WI38 (cell line): Measurements from ENCODE around the gene EIF4A3.
"Not testable (repeated sequence)": the region's sequence is repeated elsewhere in the genome, so short reads cannot be mapped to it uniquely, and the experiment has no call there.

Experiments
- H3K4me3 ChIP-seq: 2 replicates; pipeline ENCODE4 v1.5.1; 2011; ENCODE audit warnings: low read depth, mild to moderate bottlenecking, control low read depth, low read length
- TF ChIP-seq, protein P1 (sequence below): IDR thresholded peaks from 2 replicates; pipeline ENCODE4 v1.5.1; 2012; ENCODE audit warnings: low read depth, mild to moderate bottlenecking, control low read depth, low read length

The EIF4A3 gene

DNA sequence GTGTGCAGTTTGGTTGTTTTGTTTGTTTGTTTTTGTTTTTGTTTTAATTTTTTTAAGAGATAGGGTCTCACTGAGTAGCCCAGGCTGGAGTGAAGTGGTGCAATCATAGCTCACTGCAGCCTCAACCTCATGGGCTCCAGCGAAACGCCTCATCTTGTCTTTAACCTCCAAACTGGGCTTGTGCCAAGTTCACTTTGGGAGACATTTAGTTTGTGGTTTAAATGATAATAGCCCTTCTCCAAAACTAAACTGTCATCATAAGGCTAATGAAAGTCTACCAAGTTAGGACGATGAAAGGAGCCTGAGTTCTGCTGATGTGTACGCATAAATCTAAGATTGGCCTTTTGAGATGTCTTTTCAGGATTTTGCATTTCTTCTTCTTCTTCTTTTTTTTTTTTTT lies 16.4 kb upstream of the EIF4A3 start:
- TF ChIP-seq, protein P1, sequence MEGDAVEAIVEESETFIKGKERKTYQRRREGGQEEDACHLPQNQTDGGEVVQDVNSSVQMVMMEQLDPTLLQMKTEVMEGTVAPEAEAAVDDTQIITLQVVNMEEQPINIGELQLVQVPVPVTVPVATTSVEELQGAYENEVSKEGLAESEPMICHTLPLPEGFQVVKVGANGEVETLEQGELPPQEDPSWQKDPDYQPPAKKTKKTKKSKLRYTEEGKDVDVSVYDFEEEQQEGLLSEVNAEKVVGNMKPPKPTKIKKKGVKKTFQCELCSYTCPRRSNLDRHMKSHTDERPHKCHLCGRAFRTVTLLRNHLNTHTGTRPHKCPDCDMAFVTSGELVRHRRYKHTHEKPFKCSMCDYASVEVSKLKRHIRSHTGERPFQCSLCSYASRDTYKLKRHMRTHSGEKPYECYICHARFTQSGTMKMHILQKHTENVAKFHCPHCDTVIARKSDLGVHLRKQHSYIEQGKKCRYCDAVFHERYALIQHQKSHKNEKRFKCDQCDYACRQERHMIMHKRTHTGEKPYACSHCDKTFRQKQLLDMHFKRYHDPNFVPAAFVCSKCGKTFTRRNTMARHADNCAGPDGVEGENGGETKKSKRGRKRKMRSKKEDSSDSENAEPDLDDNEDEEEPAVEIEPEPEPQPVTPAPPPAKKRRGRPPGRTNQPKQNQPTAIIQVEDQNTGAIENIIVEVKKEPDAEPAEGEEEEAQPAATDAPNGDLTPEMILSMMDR = no peak
- H3K4me3 ChIP-seq = no peak overlapping the region

DNA sequence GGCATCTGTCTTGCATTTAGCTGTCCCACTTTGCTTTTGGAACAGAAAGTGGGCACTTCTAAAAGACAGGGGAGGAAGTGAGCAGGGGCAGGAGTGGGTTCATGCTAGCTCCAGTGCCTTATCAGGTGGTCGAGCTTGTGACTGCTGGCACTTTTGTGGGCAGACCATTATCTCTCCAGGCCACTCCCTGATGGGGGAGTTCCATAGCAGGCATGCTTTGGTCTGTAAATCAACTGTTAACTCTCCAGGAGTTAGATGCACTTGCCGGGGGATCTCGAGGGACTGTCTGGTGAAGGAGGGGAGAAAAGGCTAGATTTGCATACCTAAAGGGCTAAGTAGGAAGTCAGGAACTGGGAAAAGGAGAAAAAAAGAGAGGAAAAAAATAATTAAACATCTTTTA lies 13.6 kb upstream of the EIF4A3 start:
- H3K4me3 ChIP-seq = no peak overlapping the region
- TF ChIP-seq, protein P1 = no peak

DNA sequence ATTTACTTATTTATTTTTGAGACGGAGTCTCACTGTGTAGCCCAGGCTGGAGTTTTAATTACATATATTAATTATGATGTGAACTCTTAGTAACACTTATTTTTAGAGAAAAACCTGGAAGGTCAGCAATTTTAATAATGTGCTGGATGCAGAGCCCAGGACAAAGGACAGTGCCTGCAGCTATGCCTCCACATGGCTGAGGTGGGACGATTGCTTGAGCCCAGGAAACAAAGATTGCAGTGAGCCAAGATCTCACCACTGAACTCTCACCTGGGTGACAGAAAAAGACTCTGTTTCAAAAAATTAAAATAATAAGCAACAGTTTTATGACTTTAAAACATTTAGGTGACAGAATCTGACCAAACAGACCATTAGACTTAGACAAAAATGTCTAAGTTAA lies 11.9 kb upstream of the EIF4A3 start:
- H3K4me3 ChIP-seq = no peak overlapping the region
- TF ChIP-seq, protein P1 = no peak

DNA sequence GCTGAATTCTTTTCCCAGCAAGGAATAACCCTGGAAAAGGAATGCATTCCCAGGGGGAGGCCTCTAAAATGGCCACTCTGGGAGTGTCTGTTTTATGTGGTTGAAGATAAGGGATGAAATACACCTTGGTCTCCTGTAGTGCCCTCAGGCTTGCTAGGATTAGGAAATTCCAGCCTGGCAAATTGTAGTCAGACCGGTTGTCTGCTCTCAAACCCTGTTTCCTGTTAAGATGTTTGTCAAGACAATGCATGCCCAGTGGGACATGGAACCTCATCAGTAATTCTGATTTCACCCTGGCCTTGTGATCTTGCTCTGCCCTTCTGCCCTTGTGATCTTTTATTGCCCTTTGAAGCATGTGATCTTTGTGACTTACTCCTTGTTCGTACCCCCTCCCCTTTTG lies 8.7 kb upstream of the EIF4A3 start:
- not testable (repeated sequence) for H3K4me3 ChIP-seq

DNA sequence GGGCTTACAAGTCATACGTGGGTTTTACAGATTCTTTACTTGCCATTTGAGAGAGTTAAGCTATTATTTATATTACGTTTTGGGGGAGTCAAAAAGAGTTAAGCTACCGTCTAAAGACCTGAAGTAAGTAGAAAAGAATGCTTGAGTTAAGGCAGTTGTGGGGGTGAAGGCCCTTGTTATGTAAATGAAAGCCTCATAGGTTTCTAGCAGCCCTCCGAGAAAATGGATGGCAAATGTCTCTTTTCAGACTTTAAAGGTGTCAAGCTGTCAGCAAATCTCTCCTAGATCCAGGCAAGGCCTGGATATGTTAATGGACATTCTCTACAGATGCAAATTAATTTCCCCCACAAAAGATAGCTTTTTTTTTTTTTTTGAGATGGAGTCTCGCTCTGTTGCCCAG lies 7.2 kb upstream of the EIF4A3 start:
- H3K4me3 ChIP-seq = no peak overlapping the region
- TF ChIP-seq, protein P1 = no peak

DNA sequence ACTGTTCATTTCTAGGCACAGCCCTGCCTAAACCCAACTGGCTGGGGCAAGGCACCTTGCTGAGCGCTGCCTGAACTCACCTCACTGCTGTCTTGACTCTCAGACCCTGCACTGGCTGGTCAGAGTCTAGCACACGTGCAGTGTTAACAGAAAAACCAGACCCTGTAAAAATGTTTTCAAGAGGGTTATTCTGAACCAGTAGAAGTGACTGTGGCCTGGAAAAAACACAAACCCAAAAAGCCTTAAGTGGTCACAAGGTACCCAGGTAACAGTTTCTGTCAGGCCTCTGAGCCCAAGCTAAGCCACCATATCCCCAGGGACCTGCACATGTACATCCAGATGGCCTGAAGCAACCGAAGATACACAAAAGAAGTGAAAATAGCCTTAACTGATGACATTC lies 6.1 kb upstream of the EIF4A3 start:
- H3K4me3 ChIP-seq = no peak overlapping the region
- TF ChIP-seq, protein P1 = no peak

DNA sequence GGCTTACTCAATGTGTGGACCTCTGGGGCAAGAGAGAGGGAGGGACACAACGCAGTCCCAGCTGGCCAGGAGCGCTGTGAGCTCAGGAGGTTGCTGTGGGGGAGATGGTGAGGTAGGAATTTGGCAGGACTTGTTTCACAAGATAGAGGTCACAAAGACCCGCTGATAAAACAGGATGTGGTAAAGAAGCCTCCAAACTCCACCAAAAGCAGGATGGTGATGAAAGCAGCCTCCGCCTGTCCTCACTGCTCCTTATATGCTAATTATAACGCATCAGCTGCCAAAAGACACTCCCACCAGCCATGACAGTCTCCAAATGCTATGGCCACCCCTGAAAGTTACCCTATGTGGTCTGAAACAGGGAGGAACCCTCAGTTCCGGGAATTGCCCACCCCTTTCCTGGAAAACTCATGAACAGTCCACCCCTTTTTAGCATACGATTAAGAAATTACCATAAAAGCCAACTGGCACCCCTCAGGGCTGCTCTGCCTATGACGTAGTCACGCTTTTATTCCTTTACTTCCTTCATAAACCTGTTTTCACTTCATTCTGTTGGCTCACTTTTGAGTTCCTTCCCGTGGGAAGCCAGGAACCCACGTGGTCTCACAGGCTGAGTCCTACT lies 5.3 kb upstream of the EIF4A3 start:
- H3K4me3 ChIP-seq = no peak overlapping the region
- TF ChIP-seq, protein P1 = no peak

DNA sequence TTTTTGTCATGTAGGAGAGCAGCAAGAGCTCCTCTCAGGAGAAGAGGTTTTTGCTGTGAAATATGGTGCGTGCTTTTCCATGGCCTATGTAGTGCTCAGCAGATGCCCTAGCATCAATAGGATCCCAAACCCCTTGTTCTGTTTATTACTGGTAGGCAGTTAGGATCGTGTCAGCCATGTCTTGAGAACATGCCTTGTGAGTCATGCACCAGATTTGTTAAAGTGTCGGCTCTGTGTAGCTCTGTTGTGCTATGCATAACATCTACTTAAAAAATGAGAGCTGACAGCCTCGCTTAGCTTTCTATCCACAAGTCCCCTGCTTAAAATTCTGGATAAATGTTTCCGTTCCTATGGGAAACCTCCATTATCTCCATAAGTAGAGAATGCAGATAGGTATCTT lies 4.4 kb upstream of the EIF4A3 start:
- H3K4me3 ChIP-seq = no peak overlapping the region
- TF ChIP-seq, protein P1 = no peak
